CD14-positive monocyte (primary cell): Measurements from ENCODE around the gene AFF1. TPM values are rescaled to one million over a fixed set of nuclear protein-coding genes. Genes with fewer than 3 reads are reported as not detected.

Source experiments
- DNase-seq, 3 donors: peaks; one replicate each; pipeline ENCODE4 v3.0.0-alpha.2; 2011 to 2022
- H2AFZ ChIP-seq: 2 replicates; pipeline ENCODE4 v1.6.0; 2012; ENCODE audit warnings: mild to moderate bottlenecking, low read depth, low read length, inconsistent platforms; ENCODE audit not compliant: insufficient read depth, poor library complexity, severe bottlenecking
- H3K27ac ChIP-seq, 2 donors: 1 replicate in 1 of 2; 2 replicates in 1 of 2; pipeline ENCODE4 v1.5.1; 2012 to 2013; ENCODE audit warnings: low read length in 2 of 2, control low read depth in 1 of 2, inconsistent platforms in 1 of 2, low read depth in 1 of 2, mild to moderate bottlenecking in 1 of 2
- H3K27me3 ChIP-seq, 2 donors: one replicate each; pipeline versions ENCODE4 v1.6.0 to v1.6.1; 2011 to 2013; ENCODE audit warnings: low read length in 2 of 2; ENCODE audit not compliant: control insufficient read depth in 2 of 2, insufficient read depth in 2 of 2
- H3K36me3 ChIP-seq, 2 donors: replicated peaks in 1 of 2; 1 replicate in 1 of 2; 2 replicates in 1 of 2; pipeline versions ENCODE4 v1.5.1 to v1.6.1; 2012 to 2013; ENCODE audit warnings: low read length in 2 of 2, control low read depth in 1 of 2, inconsistent platforms in 1 of 2, mild to moderate bottlenecking in 1 of 2; ENCODE audit not compliant: insufficient read depth in 2 of 2, control insufficient read depth in 1 of 2
- H3K4me1 ChIP-seq, 2 donors: 1 replicate in 1 of 2; 2 replicates in 1 of 2; pipeline versions ENCODE4 v1.5.1 to v1.6.1; 2012 to 2013; ENCODE audit warnings: low read length in 2 of 2, control low read depth in 1 of 2, inconsistent platforms in 1 of 2, mild to moderate bottlenecking in 1 of 2, moderate library complexity in 1 of 2; ENCODE audit not compliant: insufficient read depth in 2 of 2, control insufficient read depth in 1 of 2
- H3K4me2 ChIP-seq: replicated peaks from 2 replicates; pipeline ENCODE3; 2012; ENCODE audit warnings: low read length, moderate library complexity, mild to moderate bottlenecking; ENCODE audit not compliant: poor library complexity, severe bottlenecking; ENCODE audit errors: extremely low read depth
- H3K4me3 ChIP-seq, 3 experiments: fragments of 200-600 bp in 1 of 3; sonication (generic) in 1 of 3; replicated peaks in 1 of 3; 1 replicate in 2 of 3; 2 replicates in 1 of 3; pipeline ENCODE4 v1.5.1; 2011 to 2013; ENCODE audit warnings: low read length in 3 of 3, mild to moderate bottlenecking in 3 of 3, control low read depth in 2 of 3, low read depth in 2 of 3, inconsistent platforms in 1 of 3, moderate library complexity in 1 of 3
- H3K79me2 ChIP-seq: 2 replicates; pipeline ENCODE4 v1.6.0; 2012; ENCODE audit warnings: mild to moderate bottlenecking, control low read depth, inconsistent platforms, low read length, moderate library complexity; ENCODE audit not compliant: insufficient read depth
- H3K9ac ChIP-seq: 2 replicates; pipeline ENCODE4 v1.6.0; 2017; ENCODE audit warnings: low read length, mild to moderate bottlenecking; ENCODE audit not compliant: insufficient read depth, poor library complexity, severe bottlenecking
- H3K9me3 ChIP-seq, 2 donors: replicated peaks in 1 of 2; 1 replicate in 1 of 2; 2 replicates in 1 of 2; pipeline versions ENCODE4 v1.5.1 to v1.6.1; 2012 to 2013; ENCODE audit warnings: low read length in 2 of 2, control low read depth in 1 of 2; ENCODE audit not compliant: control insufficient read depth in 1 of 2, insufficient read depth in 1 of 2
- H4K20me1 ChIP-seq: 2 replicates; pipeline ENCODE4 v1.6.0; 2012; ENCODE audit warnings: mild to moderate bottlenecking, low read length, control low read depth, moderate library complexity; ENCODE audit not compliant: insufficient read depth
- H3K27ac Mint-ChIP-seq, 7 donors: one replicate each; pipeline ENCODE4 v1.8.0; 2020; ENCODE audit warnings: mild to moderate bottlenecking in 7 of 7, mixed read lengths in 7 of 7, moderate library complexity in 6 of 7, inconsistent platforms in 2 of 7
- H3K27me3 Mint-ChIP-seq, 3 donors: one replicate each; pipeline ENCODE4 v1.8.0; 2021 to 2022; ENCODE audit warnings: low read depth in 3 of 3, mild to moderate bottlenecking in 3 of 3, mixed read lengths in 3 of 3, moderate library complexity in 3 of 3, inconsistent platforms in 1 of 3
- H3K36me3 Mint-ChIP-seq, 2 donors: one replicate each; pipeline ENCODE4 v1.8.0; 2020; ENCODE audit warnings: mixed read lengths in 2 of 2, inconsistent platforms in 1 of 2, mild to moderate bottlenecking in 1 of 2
- H3K4me1 Mint-ChIP-seq: one replicate; pipeline ENCODE4 v1.8.0; 2020; ENCODE audit warnings: mild to moderate bottlenecking, mixed read lengths
- H3K4me3 Mint-ChIP-seq, 2 donors: one replicate each; pipeline ENCODE4 v1.8.0; 2020; ENCODE audit warnings: mild to moderate bottlenecking in 2 of 2, mixed read lengths in 2 of 2, moderate library complexity in 1 of 2
- H3K9me3 Mint-ChIP-seq, 7 donors: one replicate each; pipeline ENCODE4 v1.8.0; 2020 to 2022; ENCODE audit warnings: mixed read lengths in 7 of 7, mild to moderate bottlenecking in 6 of 7, moderate library complexity in 6 of 7, inconsistent platforms in 2 of 7
- CTCF ChIP-seq: fragments of 200-600 bp; IDR thresholded peaks from one replicate; pipeline ENCODE4 v1.8.0; 2022; ENCODE audit warnings: antibody characterized with exemption, mild to moderate bottlenecking
- WGBS: methylation state at CpG from one replicate; pipeline ENCODE4 v1.1.5; 2013; ENCODE audit warnings: missing lambda C conversion rate; ENCODE audit not compliant: insufficient coverage; 5-methylcytosine and 5-hydroxymethylcytosine counted together
- intact Hi-C, 2 donors: fragments of 100-400 bp; cut with micrococcal nuclease; formaldehyde crosslinking; loops; one replicate each; pipeline versions ENCODE4 v1.15.0 to v1.15.1; 2023
- polyA plus RNA-seq, 3 donors: library from polyadenylated mRNA; depleted of rRNA in 1 of 3; unstranded in 2 of 3; stranded (reverse) in 1 of 3; fragments of 300-500 nt in 2 of 3; fragments of >200 nt in 1 of 3; fragmentation: Illumina TruSeq in 2 of 3; gene quantifications; 1 replicate in 2 of 3; 2 replicates in 1 of 3; pipeline ENCODE4 v1.2.3, GENCODE V29; 2012 to 2021

The AFF1 gene
- polyA plus RNA-seq, 3 donors = 7.5 to 20.9 (median 16.3) TPM

- Mint-ChIP-seq H3K27ac (no peak overlapping the region), H3K4me1 (peaks cover 2% of the 10 kb centered on the region), H3K4me3 (no peak overlapping the region), H3K9me3 (no peaks in the 10 kb centered on the region), H3K27me3 (no peaks in the 10 kb centered on the region), H3K36me3 (peaks cover 13 to 18% of the 10 kb centered on the region in 2 donors)
- Histone ChIP-seq H3K4me2 (no peak overlapping the region), H3K36me3 (peaks cover 7 to 21% of the 10 kb centered on the region in 2 donors), H2AFZ (no peak overlapping the region), H3K4me3 (no peak overlapping the region), H3K27me3 (no peaks in the 10 kb centered on the region), H3K9me3 (no peaks in the 10 kb centered on the region), H3K4me1 (no peaks in the 10 kb centered on the region), H4K20me1 (no peaks in the 10 kb centered on the region), H3K79me2 (no peaks in the 10 kb centered on the region), H3K9ac (no peak overlapping the region), H3K27ac (no peak overlapping the region)
- DNase-seq = no peak
- WGBS = no CpG with 5 or more reads among the region's 3 CpGs
- no peak for TF ChIP-seq CTCF
- intact Hi-C loops = no loop called here
These were observed 212.3 kb downstream of the AFF1 start for GRCh38 chr4:87147116-87147515.

- peak; percentile 93 for TF ChIP-seq CTCF
- Mint-ChIP-seq H3K27me3 (peaks cover 0 to 2% (median 0%) of the 10 kb centered on the region in 3 donors), H3K36me3 (peaks cover 0 to 4% of the 10 kb centered on the region in 2 donors), H3K4me3 (no peak overlapping the region), H3K9me3 (no peaks in the 10 kb centered on the region), H3K4me1 (peaks cover 2% of the 10 kb centered on the region), H3K27ac (no peak overlapping the region)
- Histone ChIP-seq H3K9me3 (no peaks in the 10 kb centered on the region), H3K79me2 (no peaks in the 10 kb centered on the region), H3K27me3 (no peaks in the 10 kb centered on the region), H3K27ac (no peak overlapping the region), H4K20me1 (no peaks in the 10 kb centered on the region), H2AFZ (no peak overlapping the region), H3K4me3 (no peak overlapping the region), H3K4me1 (no peaks in the 10 kb centered on the region), H3K4me2 (no peak overlapping the region), H3K9ac (no peak overlapping the region), H3K36me3 (peaks cover 0 to 7% of the 10 kb centered on the region in 2 donors)
- DNase-seq = peak; percentile 54 to 76 (median 55)
- no CpG with 5 or more reads among the region's 2 CpGs for WGBS
- intact Hi-C loops = loop anchor here in 1 of 2 donors (2.0 kb wide), 1 partner anchor 84 kb away; no protein-coding TSS in a partner anchor
These were observed 215.9 kb downstream of the AFF1 start for GRCh38 chr4:87150498-87151261.
